ENCODE data around the gene TXNRD1.
"Not testable (repeated sequence)": the region's sequence is repeated elsewhere in the genome, so short reads cannot be mapped to it uniquely, and the experiment has no call there.

GRCh38 chr12:104265436-104265835 is 49.9 kb downstream of the TXNRD1 start:
- not testable (repeated sequence) for TF ChIP-seq CTCF, POLR2A (IDR thresholded peaks at IDR 0.05)

Data from Peyer's patch (tissue), 4 donors.